ENCODE measurements around the gene BCL6. TPM values are rescaled to one million over a fixed set of nuclear protein-coding genes. Genes with fewer than 3 reads are reported as not detected.
A peak's percentile ranks its signal among the peaks of the same experiment; 100 is the strongest.

The BCL6 gene
- total and polyA plus RNA-seq, 9 of the 15 experiments (the other 6 are each of a cell fraction or from before 2014, with no cell fraction given) = 0.08 to 3.5 (median 1.6) TPM

DNA sequence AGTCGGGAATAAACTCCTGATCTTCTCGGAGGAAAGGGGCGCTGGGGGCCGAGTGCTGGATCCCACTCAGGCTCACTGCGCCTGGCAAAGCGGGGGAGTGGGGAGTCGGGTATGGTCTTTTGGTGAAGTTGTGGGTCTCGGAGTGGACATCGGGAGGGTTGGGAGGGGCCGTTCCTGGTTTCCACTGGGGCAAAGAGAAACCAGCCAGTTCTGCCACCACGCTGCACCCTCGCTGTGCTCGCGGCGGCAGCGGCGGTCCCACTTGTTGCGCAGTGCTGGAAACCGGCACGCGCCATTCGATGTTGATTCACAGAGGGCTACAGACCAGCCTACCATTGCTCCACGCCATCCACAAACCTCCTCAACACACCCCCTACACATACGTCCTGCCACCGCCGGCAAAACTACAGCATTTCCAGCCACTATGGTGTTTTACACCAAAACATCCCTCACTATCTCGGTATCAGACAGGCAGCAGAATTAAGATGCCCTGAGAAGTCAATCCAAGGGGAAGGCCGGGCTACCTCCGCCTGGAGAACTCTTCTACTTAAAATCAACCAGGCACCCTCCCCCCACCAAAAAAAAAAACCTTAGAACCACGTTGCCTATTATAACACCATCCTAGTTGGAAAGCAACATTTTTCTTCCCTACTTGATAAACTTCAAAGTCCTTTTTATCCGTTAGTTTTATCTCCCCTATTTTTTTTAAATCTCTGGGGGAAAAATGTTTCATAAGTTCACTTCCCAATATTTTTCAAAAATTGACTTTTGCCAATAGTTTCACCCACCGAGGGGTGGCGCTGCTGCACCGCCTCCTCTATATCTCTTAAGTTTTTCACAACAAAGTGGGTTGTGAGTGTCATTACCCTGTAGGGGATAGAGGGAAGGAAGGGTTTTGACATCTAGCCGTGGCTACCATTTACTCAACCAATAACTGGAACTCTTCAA lies 3.6 kb downstream of the BCL6 start (continued):
- TF ChIP-seq, protein P1, sequence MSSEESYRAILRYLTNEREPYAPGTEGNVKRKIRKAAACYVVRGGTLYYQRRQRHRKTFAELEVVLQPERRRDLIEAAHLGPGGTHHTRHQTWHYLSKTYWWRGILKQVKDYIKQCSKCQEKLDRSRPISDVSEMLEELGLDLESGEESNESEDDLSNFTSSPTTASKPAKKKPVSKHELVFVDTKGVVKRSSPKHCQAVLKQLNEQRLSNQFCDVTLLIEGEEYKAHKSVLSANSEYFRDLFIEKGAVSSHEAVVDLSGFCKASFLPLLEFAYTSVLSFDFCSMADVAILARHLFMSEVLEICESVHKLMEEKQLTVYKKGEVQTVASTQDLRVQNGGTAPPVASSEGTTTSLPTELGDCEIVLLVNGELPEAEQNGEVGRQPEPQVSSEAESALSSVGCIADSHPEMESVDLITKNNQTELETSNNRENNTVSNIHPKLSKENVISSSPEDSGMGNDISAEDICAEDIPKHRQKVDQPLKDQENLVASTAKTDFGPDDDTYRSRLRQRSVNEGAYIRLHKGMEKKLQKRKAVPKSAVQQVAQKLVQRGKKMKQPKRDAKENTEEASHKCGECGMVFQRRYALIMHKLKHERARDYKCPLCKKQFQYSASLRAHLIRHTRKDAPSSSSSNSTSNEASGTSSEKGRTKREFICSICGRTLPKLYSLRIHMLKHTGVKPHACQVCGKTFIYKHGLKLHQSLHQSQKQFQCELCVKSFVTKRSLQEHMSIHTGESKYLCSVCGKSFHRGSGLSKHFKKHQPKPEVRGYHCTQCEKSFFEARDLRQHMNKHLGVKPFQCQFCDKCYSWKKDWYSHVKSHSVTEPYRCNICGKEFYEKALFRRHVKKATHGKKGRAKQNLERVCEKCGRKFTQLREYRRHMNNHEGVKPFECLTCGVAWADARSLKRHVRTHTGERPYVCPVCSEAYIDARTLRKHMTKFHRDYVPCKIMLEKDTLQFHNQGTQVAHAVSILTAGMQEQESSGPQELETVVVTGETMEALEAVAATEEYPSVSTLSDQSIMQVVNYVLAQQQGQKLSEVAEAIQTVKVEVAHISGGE (CRISPR knock-in tag; IDR thresholded peaks at IDR 0.05) = no peak
- no peak for TF ChIP-seq RFX1 (IDR thresholded peaks at IDR 0.05)
- TF ChIP-seq JUN (IDR thresholded peaks at IDR 0.05; ENCODE audit: borderline replicate concordance, low read depth, low read length) = no peak
- no peak for TF ChIP-seq JUN (CRISPR knock-in tag; IDR thresholded peaks at IDR 0.05; ENCODE audit: borderline replicate concordance)
- TF ChIP-seq, protein P2, sequence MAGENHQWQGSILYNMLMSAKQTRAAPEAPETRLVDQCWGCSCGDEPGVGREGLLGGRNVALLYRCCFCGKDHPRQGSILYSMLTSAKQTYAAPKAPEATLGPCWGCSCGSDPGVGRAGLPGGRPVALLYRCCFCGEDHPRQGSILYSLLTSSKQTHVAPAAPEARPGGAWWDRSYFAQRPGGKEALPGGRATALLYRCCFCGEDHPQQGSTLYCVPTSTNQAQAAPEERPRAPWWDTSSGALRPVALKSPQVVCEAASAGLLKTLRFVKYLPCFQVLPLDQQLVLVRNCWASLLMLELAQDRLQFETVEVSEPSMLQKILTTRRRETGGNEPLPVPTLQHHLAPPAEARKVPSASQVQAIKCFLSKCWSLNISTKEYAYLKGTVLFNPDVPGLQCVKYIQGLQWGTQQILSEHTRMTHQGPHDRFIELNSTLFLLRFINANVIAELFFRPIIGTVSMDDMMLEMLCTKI (IDR thresholded peaks at IDR 0.05; ENCODE audit: partially characterized antibody) = no peak
- no peak for TF ChIP-seq DIDO1 (tag; IDR thresholded peaks at IDR 0.05; ENCODE audit: low read depth)
- TF ChIP-seq, protein P3, sequence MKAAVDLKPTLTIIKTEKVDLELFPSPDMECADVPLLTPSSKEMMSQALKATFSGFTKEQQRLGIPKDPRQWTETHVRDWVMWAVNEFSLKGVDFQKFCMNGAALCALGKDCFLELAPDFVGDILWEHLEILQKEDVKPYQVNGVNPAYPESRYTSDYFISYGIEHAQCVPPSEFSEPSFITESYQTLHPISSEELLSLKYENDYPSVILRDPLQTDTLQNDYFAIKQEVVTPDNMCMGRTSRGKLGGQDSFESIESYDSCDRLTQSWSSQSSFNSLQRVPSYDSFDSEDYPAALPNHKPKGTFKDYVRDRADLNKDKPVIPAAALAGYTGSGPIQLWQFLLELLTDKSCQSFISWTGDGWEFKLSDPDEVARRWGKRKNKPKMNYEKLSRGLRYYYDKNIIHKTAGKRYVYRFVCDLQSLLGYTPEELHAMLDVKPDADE (conservative IDR thresholded peaks at IDR 0.05; ENCODE audit: control insufficient read depth, low read depth, low read length) = no peak
- TF ChIP-seq CBX3 (IDR thresholded peaks at IDR 0.05; ENCODE audit: borderline replicate concordance in 1 of 2, low read length in 2 of 2) = peak in 1 of 2 experiments; percentile 34; a peak in 1 of 3 replicates
- no peak for TF ChIP-seq FOXA1 (IDR thresholded peaks at IDR 0.05; ENCODE audit: borderline replicate concordance)
- TF ChIP-seq SMARCA4 (IDR thresholded peaks at IDR 0.05) = 0 out of 2 replicates have a peak, but pooled peaks have one; percentile 28
- TF ChIP-seq, protein P4, sequence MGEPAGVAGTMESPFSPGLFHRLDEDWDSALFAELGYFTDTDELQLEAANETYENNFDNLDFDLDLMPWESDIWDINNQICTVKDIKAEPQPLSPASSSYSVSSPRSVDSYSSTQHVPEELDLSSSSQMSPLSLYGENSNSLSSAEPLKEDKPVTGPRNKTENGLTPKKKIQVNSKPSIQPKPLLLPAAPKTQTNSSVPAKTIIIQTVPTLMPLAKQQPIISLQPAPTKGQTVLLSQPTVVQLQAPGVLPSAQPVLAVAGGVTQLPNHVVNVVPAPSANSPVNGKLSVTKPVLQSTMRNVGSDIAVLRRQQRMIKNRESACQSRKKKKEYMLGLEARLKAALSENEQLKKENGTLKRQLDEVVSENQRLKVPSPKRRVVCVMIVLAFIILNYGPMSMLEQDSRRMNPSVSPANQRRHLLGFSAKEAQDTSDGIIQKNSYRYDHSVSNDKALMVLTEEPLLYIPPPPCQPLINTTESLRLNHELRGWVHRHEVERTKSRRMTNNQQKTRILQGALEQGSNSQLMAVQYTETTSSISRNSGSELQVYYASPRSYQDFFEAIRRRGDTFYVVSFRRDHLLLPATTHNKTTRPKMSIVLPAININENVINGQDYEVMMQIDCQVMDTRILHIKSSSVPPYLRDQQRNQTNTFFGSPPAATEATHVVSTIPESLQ (CRISPR knock-in tag; IDR thresholded peaks at IDR 0.05) = no peak
- TF ChIP-seq MEIS2 (IDR thresholded peaks at IDR 0.05; ENCODE audit: partially characterized antibody) = peak; percentile 9
- no peak for TF ChIP-seq FIP1L1 (IDR thresholded peaks at IDR 0.05; ENCODE audit: low read depth, low read length, poor library complexity, severe bottlenecking)
- TF ChIP-seq, protein P5, sequence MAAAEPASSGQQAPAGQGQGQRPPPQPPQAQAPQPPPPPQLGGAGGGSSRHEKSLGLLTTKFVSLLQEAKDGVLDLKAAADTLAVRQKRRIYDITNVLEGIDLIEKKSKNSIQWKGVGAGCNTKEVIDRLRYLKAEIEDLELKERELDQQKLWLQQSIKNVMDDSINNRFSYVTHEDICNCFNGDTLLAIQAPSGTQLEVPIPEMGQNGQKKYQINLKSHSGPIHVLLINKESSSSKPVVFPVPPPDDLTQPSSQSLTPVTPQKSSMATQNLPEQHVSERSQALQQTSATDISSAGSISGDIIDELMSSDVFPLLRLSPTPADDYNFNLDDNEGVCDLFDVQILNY (CRISPR knock-in tag; IDR thresholded peaks at IDR 0.05) = no peak
- no peak for TF ChIP-seq CBX5 (IDR thresholded peaks at IDR 0.05; ENCODE audit: borderline replicate concordance, low read depth)
- no peak for TF ChIP-seq ZNF316 (IDR thresholded peaks at IDR 0.05)
